Measurements from ENCODE around the gene TBC1D9. TPM values are rescaled to one million over a fixed set of nuclear protein-coding genes. Genes with fewer than 3 reads are reported as not detected.

Gene TBC1D9
- total RNA-seq, 2 experiments from 2014 or later: 1.0 to 13.0 TPM

- Histone ChIP-seq H3K79me2 (ENCODE audit: insufficient read depth, low read depth, low read length) (no peaks in the 10 kb centered on the region; the same call in 1 of the 2 replicates), H3K9me3 (ENCODE audit: low read length) (no peaks in the 10 kb centered on the region), H3K4me1 (ENCODE audit: insufficient read depth, low read length, poor library complexity, severe bottlenecking) (peaks cover 50% of the 10 kb centered on the region), H4K20me1 (ENCODE audit: insufficient read depth, low read length) (no peaks in the 10 kb centered on the region), H3K9me2 (ENCODE audit: insufficient read depth, low read length) (no peaks in the 10 kb centered on the region), H3K4me3 (ENCODE audit: low read depth, low read length, poor library complexity, severe bottlenecking) (no peak overlapping the region), H3K36me3 (ENCODE audit: insufficient read depth, low read length) (no peaks in the 10 kb centered on the region), H2AFZ (ENCODE audit: low read length) (no peak overlapping the region), H3K27ac (ENCODE audit: low read depth, low read length, poor library complexity, severe bottlenecking) (no peak overlapping the region), H3K4me2 (ENCODE audit: low read length) (no peak overlapping the region)
- intact Hi-C loops (cut with micrococcal nuclease; ENCODE audit: unreplicated experiment): loop anchor here (5.0 kb wide), 1 partner anchor 103 kb away; no protein-coding TSS in a partner anchor
- DNase-seq (ENCODE audit: low spot score): no peak
- CTCF ChIA-PET (ENCODE audit: unreplicated experiment): no interaction called here
- BruUV-seq (replicated peaks): no TSS peak
- POLR2A ChIA-PET: interaction anchor here (0.8 to 14.0 kb wide), 10 partner anchors 9 to 67 kb away, joined by 3 to 124 read pairs (median 4); no protein-coding TSS in a partner anchor
- TF ChIP-seq CTCF (conservative IDR thresholded peaks at IDR 0.05; ENCODE audit: low read length) (no peak), EZH2phosphoT487 (IDR thresholded peaks at IDR 0.05; ENCODE audit: borderline replicate concordance, low read depth, low read length) (no peak)
These were observed 15.8 kb downstream of the TBC1D9 start for GRCh38 chr4:140740422-140740821.

GRCh38 chr4:140739971-140740370, 16.2 kb downstream of the TBC1D9 start:
- Histone ChIP-seq H3K36me3 (ENCODE audit: insufficient read depth, low read length) (no peaks in the 10 kb centered on the region), H4K20me1 (ENCODE audit: insufficient read depth, low read length) (no peaks in the 10 kb centered on the region), H3K79me2 (ENCODE audit: insufficient read depth, low read depth, low read length) (no peaks in the 10 kb centered on the region; the same call in 1 of the 2 replicates), H3K27ac (ENCODE audit: low read depth, low read length, poor library complexity, severe bottlenecking) (no peak overlapping the region), H3K9me2 (ENCODE audit: insufficient read depth, low read length) (no peaks in the 10 kb centered on the region), H3K4me2 (ENCODE audit: low read length) (no peak overlapping the region), H3K4me3 (ENCODE audit: low read depth, low read length, poor library complexity, severe bottlenecking) (no peak overlapping the region), H3K9me3 (ENCODE audit: low read length) (no peaks in the 10 kb centered on the region), H3K4me1 (ENCODE audit: insufficient read depth, low read length, poor library complexity, severe bottlenecking) (peaks cover 46% of the 10 kb centered on the region), H2AFZ (ENCODE audit: low read length) (no peak overlapping the region)
- TF ChIP-seq CTCF (conservative IDR thresholded peaks at IDR 0.05; ENCODE audit: low read length): no peak
- TF ChIP-seq EZH2phosphoT487 (IDR thresholded peaks at IDR 0.05; ENCODE audit: borderline replicate concordance, low read depth, low read length): no peak
- ChIA-PET POLR2A (interaction anchor here (0.8 to 14.0 kb wide), 8 partner anchors 9 to 67 kb away, joined by 3 to 124 read pairs (median 4); no protein-coding TSS in a partner anchor), CTCF (ENCODE audit: unreplicated experiment) (no interaction called here)
- DNase-seq (ENCODE audit: low spot score): no peak
- no TSS peak for BruUV-seq (replicated peaks)
- intact Hi-C loops (cut with micrococcal nuclease; ENCODE audit: unreplicated experiment): loop anchor here (5.0 kb wide), 1 partner anchor 103 kb away; no protein-coding TSS in a partner anchor

- H4K20me1 ChIP-seq (ENCODE audit: insufficient read depth, low read length): no peaks in the 10 kb centered on the region
- no peak for TF ChIP-seq EZH2phosphoT487 (IDR thresholded peaks at IDR 0.05; ENCODE audit: borderline replicate concordance, low read depth, low read length)
- TF ChIP-seq CTCF (conservative IDR thresholded peaks at IDR 0.05; ENCODE audit: low read length): no peak
- BruUV-seq (replicated peaks): no TSS peak
- intact Hi-C loops (cut with micrococcal nuclease; ENCODE audit: unreplicated experiment): no loop called here
- no peak overlapping the region for H3K27ac ChIP-seq (ENCODE audit: low read depth, low read length, poor library complexity, severe bottlenecking)
- ChIA-PET POLR2A (interaction anchor here (14.0 kb wide), 1 partner anchor 18 kb away, joined by 124 read pairs; no protein-coding TSS in a partner anchor), CTCF (ENCODE audit: unreplicated experiment) (no interaction called here)
- DNase-seq (ENCODE audit: low spot score): no peak
- H3K79me2 ChIP-seq (ENCODE audit: insufficient read depth, low read depth, low read length): no peaks in the 10 kb centered on the region; the same call in 1 of the 2 replicates
- H3K36me3 ChIP-seq (ENCODE audit: insufficient read depth, low read length): no peaks in the 10 kb centered on the region
- H3K9me2 ChIP-seq (ENCODE audit: insufficient read depth, low read length): no peaks in the 10 kb centered on the region
- no peak overlapping the region for H3K4me3 ChIP-seq (ENCODE audit: low read depth, low read length, poor library complexity, severe bottlenecking)
- no peak overlapping the region for H2AFZ ChIP-seq (ENCODE audit: low read length)
- no peak overlapping the region for H3K4me2 ChIP-seq (ENCODE audit: low read length)
- no peaks in the 10 kb centered on the region for H3K9me3 ChIP-seq (ENCODE audit: low read length)
- peaks cover 27% of the 10 kb centered on the region for H3K4me1 ChIP-seq (ENCODE audit: insufficient read depth, low read length, poor library complexity, severe bottlenecking)
These were observed 18.0 kb downstream of the TBC1D9 start for GRCh38 chr4:140738139-140738538.
